HG03432 (cell line): ENCODE data around the gene ABHD16A.

Source experiments
- ATAC-seq: cut with Tn5 transposase; IDR thresholded peaks from one replicate; pipeline ENCODE4 v1.9.1; 2021; ENCODE audit warnings: mild to moderate bottlenecking, moderate library complexity; ENCODE audit not compliant: unreplicated experiment

ABHD16A gene

GRCh38 chr6:31642798-31643570 is 60.1 kb downstream of the ABHD16A start:
- ATAC-seq = no peak

GRCh38 chr6:31641370-31641769 is 61.8 kb downstream of the ABHD16A start:
- ATAC-seq = no peak

GRCh38 chr6:31640612-31641011 is 62.5 kb downstream of the ABHD16A start:
- no peak for ATAC-seq

GRCh38 chr6:31639449-31639861 is 63.7 kb downstream of the ABHD16A start:
- ATAC-seq = no peak

- no peak for ATAC-seq
These were observed 64.1 kb downstream of the ABHD16A start for GRCh38 chr6:31639043-31639442.
